ENCODE measurements around the gene ZNF598. TPM values are rescaled to one million over a fixed set of nuclear protein-coding genes. Genes with fewer than 3 reads are reported as not detected.

Gene ZNF598
- total RNA-seq, result 48.8 and 66.9 TPM in 2 replicates

GRCh38 chr16:2009791-2010510 lies at the start of gene ZNF598:
TSS of gene ZNF598 (minus strand) at chr16:2009821.
- no peak for TF ChIP-seq CTCF (conservative IDR thresholded peaks at IDR 0.05; ENCODE audit: low read depth, low read length)
- H3K4me3 ChIP-seq (ENCODE audit: low read depth, low read length), result peak within 1 kb of the TSS; percentile 87

GRCh38 chr16:2058872-2059271 lies 49.3 kb upstream of the ZNF598 start:
- H3K4me3 ChIP-seq (ENCODE audit: low read depth, low read length), result no peak overlapping the region
- TF ChIP-seq CTCF (conservative IDR thresholded peaks at IDR 0.05; ENCODE audit: low read depth, low read length), result no peak
- DNase-seq (ENCODE audit: low read depth), result no peak

More at GRCh38 chr16:2009791-2010510, at the start of gene ZNF598:
- DNase-seq (ENCODE audit: low read depth), result no peak

GRCh38 chr16:2058420-2058819 lies 48.8 kb upstream of the ZNF598 start:
- TF ChIP-seq CTCF (conservative IDR thresholded peaks at IDR 0.05; ENCODE audit: low read depth, low read length), result no peak
- no peak overlapping the region for H3K4me3 ChIP-seq (ENCODE audit: low read depth, low read length)
- DNase-seq (ENCODE audit: low read depth), result no peak

GRCh38 chr16:2057438-2057837 lies 47.8 kb upstream of the ZNF598 start:
- H3K4me3 ChIP-seq (ENCODE audit: low read depth, low read length), result no peak overlapping the region
- no peak for DNase-seq (ENCODE audit: low read depth)
- no peak for TF ChIP-seq CTCF (conservative IDR thresholded peaks at IDR 0.05; ENCODE audit: low read depth, low read length)

GRCh38 chr16:2056681-2057407 lies 47.2 kb upstream of the ZNF598 start:
- no peak for DNase-seq (ENCODE audit: low read depth)
- no peak overlapping the region for H3K4me3 ChIP-seq (ENCODE audit: low read depth, low read length)
- TF ChIP-seq CTCF (conservative IDR thresholded peaks at IDR 0.05; ENCODE audit: low read depth, low read length), result no peak

- DNase-seq (ENCODE audit: low read depth), result no peak
- TF ChIP-seq CTCF (conservative IDR thresholded peaks at IDR 0.05; ENCODE audit: low read depth, low read length), result no peak
- no peak overlapping the region for H3K4me3 ChIP-seq (ENCODE audit: low read depth, low read length)
These were observed 46.5 kb upstream of the ZNF598 start for GRCh38 chr16:2056077-2056476.
